IPS-18c (cell line): ENCODE measurements around the gene MCC.

Source experiments
- H3K4me3 ChIP-seq: 2 replicates; pipeline ENCODE4 v1.7.0; 2013; ENCODE audit warnings: low read depth, mild to moderate bottlenecking, low read length, moderate library complexity; ENCODE audit not compliant: insufficient read depth
- H3K9me3 ChIP-seq: one replicate; pipeline ENCODE4 v1.6.1; 2013; ENCODE audit warnings: mild to moderate bottlenecking, low read length, moderate library complexity; ENCODE audit not compliant: control insufficient read depth, insufficient read depth

MCC gene

GRCh38 chr5:113357696-113358476 is 130.4 kb downstream of the MCC start:
- Histone ChIP-seq H3K9me3 (no peaks in the 10 kb centered on the region), H3K4me3 (no peak overlapping the region)

- no peak overlapping the region for H3K4me3 ChIP-seq
- H3K9me3 ChIP-seq: no peaks in the 10 kb centered on the region
Measured at GRCh38 chr5:113356487-113356886, 131.8 kb downstream of the MCC start.

DNA sequence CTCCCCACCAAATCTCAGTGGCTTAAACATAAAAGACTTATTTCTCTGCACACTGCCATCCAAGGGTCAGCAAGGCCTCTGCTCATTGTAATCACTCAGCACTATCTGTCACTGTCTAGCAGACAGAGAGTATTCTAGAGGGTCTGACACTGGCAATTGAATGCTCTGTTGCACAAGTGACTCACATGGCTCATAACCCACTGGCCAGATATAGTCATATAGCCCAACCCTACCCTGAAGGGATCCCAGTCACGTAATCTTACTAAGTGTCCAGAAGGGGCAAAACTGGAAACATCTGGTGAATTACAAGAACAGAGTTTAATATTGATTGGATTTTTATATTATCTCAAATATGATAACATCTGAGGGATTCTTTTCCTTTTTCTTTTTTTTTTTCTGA is 134.2 kb downstream of the MCC start:
- Histone ChIP-seq H3K4me3 (no peak overlapping the region), H3K9me3 (no peaks in the 10 kb centered on the region)

DNA sequence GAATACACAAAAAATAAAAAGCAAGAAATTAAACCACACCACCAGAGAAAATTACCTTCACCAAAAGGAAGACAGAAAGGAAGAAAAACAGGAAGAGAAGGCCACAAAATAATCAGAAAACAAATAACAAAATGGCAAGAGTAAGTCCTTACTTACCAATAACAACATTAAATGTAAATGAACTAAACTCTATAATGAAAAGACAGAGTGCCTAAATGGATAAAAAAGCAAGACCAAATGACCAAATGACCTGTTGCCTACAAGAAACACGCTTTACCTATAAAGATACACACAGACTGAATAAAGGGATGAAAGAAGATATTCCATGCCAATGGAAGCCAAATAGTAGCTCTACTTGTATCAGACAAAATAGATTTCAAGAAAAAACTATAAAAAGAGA is 140.7 kb downstream of the MCC start:
- Histone ChIP-seq H3K9me3 (no peaks in the 10 kb centered on the region), H3K4me3 (no peak overlapping the region)

- no peak overlapping the region for H3K4me3 ChIP-seq
- H3K9me3 ChIP-seq: no peaks in the 10 kb centered on the region
Measured at GRCh38 chr5:113344973-113345940, 143.0 kb downstream of the MCC start.

DNA sequence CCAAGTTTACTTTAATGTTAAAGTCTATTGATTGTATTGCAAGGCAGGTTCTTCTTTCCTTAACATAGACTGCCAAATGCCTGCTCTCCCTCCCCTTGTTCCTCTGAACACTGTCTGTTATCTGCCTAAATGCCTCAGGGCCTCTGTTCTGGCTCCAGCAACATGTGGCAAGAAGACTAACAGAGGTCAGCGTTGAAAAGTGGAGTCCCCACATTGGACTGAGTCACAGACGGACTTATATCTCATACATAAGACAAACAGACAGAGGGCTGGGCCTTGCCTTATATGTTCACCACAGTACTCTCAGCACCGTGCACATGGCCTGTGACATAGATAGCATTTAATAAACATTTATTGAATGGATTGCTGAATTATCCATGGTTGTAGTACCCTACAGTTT is 144.9 kb downstream of the MCC start:
- Histone ChIP-seq H3K4me3 (no peak overlapping the region), H3K9me3 (no peaks in the 10 kb centered on the region)

DNA sequence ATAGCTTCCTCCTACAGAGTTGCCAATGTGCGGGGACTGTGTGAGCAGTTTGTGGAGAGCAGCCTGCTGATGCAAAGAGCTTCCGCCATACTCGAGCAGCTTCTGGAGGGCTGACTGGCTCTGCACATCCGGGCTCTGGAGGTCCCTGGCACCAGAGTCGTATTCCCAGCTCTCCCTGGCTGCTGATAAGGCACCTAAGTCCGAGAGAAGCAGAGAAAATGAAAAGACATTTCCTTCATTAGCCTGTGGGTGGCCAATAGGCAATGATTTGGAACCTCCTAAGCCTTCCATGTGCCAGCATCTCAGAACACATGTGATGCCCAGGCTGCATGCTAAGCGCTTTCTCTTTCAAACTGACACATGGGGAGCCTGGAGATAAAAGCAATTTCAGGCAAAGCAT is 147.7 kb downstream of the MCC start:
- no peaks in the 10 kb centered on the region for H3K9me3 ChIP-seq
- H3K4me3 ChIP-seq: no peak overlapping the region

DNA sequence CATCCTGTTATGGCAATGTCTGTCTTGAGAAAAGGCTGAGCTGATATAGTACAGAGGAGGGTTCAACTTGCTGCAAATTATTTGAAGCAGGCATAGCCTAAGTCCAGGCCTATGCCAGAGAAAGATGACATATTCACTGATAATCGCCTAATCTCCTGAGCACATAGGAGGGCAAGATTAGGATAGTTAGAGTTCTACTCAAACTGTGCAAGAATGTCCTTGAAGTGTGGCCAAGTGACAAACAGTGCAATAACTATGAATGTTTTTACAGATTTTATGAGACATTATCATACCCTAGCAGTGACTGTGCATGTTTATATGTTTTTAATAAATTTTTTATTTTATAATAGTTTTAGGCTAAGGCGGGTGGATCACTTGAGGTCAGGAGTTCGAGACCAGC is 149.6 kb downstream of the MCC start:
- no peak overlapping the region for H3K4me3 ChIP-seq
- H3K9me3 ChIP-seq: no peaks in the 10 kb centered on the region

DNA sequence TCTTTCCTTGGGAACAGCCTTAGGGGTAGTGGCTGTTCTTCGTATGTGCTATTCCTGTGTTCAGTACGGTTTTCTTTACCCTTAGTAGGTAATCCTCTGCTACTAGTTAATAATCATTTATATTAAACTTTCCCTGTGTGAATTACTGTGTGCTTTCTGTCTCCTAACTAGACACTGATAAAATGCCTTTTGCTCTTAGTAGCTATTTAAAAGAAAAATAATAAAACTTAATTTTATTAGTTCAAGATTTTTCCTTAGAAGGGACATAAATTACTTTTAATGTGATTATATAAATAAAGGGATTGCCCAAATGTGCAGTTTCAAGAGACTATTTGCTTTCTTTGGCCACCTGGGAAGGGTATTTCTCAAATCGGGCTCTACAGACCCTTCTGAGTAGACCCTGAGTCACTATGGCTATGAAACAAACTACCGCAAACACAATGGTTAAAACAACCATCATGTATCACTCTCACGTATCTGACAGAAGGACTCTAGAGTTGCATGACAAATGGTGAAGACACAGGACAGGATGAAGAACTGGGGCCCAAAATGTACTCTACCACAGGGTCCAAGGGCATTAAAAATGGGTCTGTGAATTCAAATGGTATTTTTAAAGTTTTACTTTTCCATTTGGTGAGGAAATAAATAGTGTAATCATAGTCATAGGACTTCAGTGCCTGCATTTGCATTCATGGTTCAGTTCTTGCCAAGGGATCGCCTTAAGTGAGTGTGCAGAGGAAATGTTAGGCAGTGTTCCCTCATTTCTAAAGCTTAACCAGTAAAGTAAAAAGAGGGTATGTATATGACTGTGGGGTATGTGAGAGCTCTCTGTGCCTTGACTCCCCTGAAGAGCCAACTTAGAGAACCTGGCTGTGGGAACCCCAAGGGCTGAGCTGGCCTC is 150.5 kb downstream of the MCC start:
- H3K4me3 ChIP-seq: no peak overlapping the region

DNA sequence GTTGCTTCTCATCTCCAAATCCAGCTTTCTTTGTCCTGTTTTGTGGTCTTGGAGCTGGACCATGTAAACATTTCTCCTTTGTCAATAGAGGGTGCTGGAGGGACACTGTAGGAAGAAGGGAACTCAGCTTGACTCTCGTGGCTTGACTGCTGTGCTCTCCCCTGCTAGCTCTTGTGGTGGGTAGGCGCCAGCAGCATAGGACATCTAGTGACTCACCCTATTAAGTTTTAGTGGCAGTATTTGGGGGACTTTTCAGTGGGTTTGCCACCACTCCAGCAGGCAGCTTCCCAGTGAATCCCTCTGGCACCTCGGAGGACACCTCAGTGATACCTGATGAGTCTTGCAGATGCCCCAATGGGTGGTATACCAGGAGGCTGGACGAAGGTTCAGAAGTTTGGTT is 151.3 kb downstream of the MCC start:
- no peak overlapping the region for H3K4me3 ChIP-seq
- H3K9me3 ChIP-seq: no peaks in the 10 kb centered on the region

More for the DNA sequence above, 150.5 kb downstream of the MCC start:
- no peaks in the 10 kb centered on the region for H3K9me3 ChIP-seq

GRCh38 chr5:113333411-113333810 is 154.8 kb downstream of the MCC start:
- no peaks in the 10 kb centered on the region for H3K9me3 ChIP-seq
- H3K4me3 ChIP-seq: no peak overlapping the region

DNA sequence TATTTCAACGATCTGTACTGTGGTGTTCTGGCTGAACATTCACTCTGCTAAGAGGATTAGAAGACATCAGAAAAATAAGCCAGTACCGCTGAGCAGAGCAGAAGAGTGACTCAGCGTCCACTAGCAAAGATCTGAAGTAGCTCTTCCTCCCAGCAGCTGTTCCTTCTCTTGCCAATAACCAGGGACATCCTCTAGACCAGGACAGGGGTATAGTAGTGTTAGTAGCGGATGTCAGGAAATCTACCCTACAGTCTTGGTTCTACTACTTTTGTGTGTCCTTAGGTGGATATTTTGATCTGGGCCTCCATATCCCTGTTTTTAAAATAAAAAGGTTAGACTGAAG is 157.1 kb downstream of the MCC start:
- no peaks in the 10 kb centered on the region for H3K9me3 ChIP-seq
- no peak overlapping the region for H3K4me3 ChIP-seq

- H3K9me3 ChIP-seq: no peaks in the 10 kb centered on the region
- no peak overlapping the region for H3K4me3 ChIP-seq
Measured at GRCh38 chr5:113330533-113331208, 157.6 kb downstream of the MCC start.

DNA sequence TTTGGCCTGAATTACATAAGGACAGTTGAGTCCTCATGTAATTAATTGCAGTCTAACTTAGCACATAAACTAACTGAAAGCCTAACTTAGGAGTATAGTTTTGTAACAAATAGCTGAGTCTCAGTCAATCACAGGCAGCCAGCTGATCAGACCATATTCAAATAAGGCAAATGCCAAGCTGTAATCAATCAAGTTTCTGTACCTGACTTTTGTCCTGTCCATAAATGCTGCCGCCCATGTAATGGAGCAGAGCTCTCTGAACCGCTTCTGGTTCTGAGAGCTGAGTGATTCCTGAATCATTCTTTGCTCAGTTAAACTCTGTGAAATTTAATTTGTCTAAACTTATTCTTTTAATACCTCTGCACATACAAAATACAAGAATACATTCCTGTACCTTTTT is 158.3 kb downstream of the MCC start:
- H3K4me3 ChIP-seq: no peak overlapping the region
- H3K9me3 ChIP-seq: no peaks in the 10 kb centered on the region

- H3K4me3 ChIP-seq: no peak overlapping the region
- no peaks in the 10 kb centered on the region for H3K9me3 ChIP-seq
Measured at GRCh38 chr5:113325054-113325453, 163.2 kb downstream of the MCC start.

DNA sequence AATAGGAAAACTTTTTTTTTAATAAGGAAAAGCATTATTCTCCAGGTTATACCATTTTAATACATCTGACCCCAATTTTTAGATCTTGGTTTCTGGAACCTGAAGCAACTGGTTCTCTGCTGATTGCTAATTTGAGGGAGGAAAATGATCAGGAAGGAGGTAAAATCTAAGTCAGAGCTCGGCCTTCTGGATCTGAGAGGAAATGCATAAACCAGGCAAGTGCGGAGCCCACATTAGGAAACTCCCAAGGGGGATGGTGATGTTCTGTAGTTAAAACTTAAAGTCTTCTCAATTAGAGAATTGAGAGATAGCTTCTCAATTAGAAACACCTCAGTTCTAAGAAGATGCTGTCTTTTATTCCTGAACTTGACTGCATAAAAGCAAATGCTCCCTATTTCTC is 167.0 kb downstream of the MCC start:
- Histone ChIP-seq H3K9me3 (no peaks in the 10 kb centered on the region), H3K4me3 (no peak overlapping the region)

DNA sequence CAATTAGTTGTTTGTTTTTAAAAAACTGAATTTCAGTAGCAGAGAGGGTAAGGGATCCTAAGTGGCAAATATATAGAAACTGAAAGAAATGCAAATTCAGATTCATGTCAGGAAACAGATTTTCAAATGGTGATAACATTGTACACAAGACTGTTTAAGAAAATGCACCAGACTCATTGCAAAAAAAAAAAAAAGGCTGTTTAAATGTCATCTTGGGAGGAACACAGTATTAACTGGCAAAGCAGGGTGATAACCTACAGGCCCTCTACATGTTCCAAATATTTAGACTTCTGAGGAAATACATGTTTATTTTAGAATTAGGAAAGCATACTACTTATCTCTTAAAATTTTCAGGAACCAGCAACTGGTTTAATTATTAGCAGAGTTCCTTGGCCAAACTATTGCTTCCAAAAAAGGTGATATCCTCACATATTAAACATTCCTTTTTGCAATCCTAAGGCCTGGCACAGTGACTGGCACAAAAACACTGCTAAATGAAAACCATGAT is 167.9 kb downstream of the MCC start:
- Histone ChIP-seq H3K4me3 (no peak overlapping the region), H3K9me3 (no peaks in the 10 kb centered on the region)
